GM12864 (cell line): ENCODE data around the gene SDK2.

Source experiments
- DNase-seq: peaks from one replicate; pipeline ENCODE4 v3.0.0-alpha.2; 2011; ENCODE audit warnings: low read depth
- H3K4me3 ChIP-seq: 2 replicates; pipeline ENCODE4 v1.5.1; 2011; ENCODE audit warnings: mild to moderate bottlenecking, low read depth, low read length, control low read depth
- TF ChIP-seq, protein P1 (sequence below): IDR thresholded peaks from 2 replicates; pipeline ENCODE4 v1.5.1; 2011; ENCODE audit warnings: low read depth, mild to moderate bottlenecking, moderate library complexity, low read length, control low read depth, inconsistent platforms; ENCODE audit errors: missing control alignments

Gene SDK2

DNA sequence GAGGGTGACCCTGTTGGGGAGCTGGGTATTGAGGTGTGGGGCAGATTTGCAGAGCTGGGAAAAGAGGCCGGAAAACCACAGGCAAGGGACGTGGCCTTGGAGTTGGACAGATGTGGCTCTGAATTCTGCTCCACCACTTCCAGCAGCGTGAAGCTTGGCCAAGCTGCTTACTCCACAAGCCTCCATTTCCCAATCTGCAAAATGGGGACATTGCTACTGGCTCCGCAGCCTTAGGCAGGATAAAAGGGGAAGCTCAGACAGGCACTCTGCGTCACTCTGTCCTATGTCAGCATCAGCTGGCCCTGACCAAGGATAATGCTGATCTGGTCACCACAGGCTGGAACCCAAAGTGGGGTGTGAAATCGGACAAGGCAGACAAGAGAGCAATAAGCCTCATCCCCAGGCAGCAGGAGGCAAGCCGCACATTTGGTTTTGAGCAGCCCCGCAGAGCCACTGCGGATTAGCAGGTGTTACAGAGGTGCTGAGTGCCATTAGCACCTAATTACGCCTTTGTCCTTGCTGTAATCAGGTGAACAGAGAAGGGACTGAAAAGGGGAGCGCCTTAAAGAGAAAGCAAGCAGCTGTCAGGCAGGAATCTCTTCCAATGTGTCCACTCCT, 54.8 kb downstream of the SDK2 start:
- H3K4me3 ChIP-seq, result no peak overlapping the region
- TF ChIP-seq, protein P1, sequence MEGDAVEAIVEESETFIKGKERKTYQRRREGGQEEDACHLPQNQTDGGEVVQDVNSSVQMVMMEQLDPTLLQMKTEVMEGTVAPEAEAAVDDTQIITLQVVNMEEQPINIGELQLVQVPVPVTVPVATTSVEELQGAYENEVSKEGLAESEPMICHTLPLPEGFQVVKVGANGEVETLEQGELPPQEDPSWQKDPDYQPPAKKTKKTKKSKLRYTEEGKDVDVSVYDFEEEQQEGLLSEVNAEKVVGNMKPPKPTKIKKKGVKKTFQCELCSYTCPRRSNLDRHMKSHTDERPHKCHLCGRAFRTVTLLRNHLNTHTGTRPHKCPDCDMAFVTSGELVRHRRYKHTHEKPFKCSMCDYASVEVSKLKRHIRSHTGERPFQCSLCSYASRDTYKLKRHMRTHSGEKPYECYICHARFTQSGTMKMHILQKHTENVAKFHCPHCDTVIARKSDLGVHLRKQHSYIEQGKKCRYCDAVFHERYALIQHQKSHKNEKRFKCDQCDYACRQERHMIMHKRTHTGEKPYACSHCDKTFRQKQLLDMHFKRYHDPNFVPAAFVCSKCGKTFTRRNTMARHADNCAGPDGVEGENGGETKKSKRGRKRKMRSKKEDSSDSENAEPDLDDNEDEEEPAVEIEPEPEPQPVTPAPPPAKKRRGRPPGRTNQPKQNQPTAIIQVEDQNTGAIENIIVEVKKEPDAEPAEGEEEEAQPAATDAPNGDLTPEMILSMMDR, result no peak
- no peak for DNase-seq

DNA sequence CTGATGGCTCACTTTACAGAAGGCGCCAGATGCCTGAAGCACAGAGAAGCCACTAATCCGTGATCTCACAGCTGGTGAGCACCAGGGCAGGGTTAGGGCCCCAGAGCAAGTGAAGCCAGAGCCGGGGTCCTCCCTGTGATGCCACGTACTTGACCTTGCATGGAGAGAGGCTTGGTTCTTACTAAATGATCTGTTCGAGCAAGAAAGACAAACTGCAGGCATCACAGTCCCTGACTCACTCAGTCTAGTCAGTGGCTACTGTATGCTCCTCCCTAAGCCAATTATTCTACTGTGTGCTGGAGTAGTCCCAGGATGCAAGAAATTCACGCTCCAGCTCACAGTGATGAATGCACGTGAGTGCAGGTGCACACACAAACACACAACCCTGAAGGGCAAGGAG, 55.4 kb downstream of the SDK2 start:
- TF ChIP-seq, protein P1, result no peak
- no peak overlapping the region for H3K4me3 ChIP-seq
- DNase-seq, result no peak

- no peak for DNase-seq
- H3K4me3 ChIP-seq, result no peak overlapping the region
- TF ChIP-seq, protein P1, result no peak
Measured at GRCh38 chr17:73588301-73588846, 55.9 kb downstream of the SDK2 start.

DNA sequence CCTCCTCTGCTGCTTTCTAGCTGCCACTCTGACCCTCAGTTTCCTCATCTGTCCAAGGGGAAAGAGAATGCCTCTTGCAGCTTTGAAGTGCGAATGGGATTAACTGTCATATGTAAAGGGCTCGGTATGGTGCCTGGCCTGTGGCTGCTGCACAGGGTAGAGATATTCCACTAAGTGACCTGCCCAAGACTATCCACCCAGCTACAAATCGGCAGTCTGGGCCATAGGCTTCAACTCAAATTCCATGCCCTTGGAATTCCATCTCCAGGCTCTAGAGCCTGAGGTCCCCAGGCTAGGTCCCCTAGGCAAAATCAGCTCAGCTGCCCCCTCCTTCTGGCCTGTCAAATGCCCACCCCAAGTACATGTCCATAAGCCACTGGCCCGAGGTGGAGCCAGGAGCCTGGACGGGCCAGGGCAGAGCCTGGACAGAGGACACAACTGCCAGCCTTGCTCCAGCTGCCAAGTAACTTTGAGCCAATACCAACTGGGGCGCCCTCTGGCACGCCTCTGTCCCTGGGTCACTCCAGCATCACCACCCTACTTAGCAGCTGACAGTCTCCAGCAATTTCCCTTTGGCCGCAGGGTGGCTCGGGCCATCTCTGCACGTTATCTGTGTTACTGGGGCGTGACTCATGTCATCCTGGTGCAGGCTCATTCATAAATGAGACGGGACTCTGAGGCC, 57.2 kb downstream of the SDK2 start:
- DNase-seq, result no peak
- TF ChIP-seq, protein P1, result no peak
- H3K4me3 ChIP-seq, result no peak overlapping the region

DNA sequence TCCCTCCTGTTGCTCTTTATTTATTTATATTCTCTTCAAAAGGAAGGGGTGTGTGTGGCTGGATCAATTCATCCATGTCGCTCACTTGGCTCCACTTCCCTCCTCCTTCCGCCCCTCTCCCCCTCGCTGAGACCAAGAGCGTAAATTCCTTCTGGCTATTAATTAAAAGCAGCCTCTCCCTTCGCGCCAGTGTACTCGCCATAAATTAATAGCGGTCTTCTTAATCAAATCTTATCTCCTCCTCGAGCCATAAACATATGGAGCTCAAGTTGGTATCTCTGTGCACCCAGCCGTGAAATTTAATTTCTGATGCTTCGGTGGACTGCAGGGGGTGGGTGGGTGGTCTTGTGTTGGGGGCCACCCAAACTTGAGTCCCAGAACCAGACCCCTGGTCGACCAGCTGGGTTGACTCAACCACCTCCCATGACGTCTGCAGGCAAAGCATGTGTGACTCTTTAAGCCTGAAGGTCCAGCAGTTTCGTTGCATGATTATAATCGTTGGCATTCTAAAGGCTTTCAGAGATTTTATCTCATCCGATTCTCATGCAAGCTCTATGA, 57.9 kb downstream of the SDK2 start:
- DNase-seq, result no peak
- TF ChIP-seq, protein P1, result no peak
- H3K4me3 ChIP-seq, result no peak overlapping the region

DNA sequence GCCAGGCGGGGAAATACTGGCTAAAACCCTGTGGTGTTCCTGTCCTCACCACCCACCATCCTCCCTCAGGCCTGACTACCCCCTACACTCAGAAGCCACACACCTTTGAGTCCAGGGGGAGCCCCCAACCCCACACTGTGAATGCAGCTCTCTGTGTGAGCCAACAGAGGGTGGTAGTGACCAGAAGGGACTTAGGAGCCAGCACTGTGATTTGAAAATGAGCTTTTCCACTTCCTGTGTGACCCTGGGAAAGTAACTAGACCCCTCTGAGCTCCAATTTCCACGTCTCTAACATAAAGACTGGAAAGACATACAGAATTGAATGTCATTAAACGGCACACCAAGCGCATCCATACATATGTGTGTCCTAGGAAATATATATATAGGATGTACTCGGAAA, 58.7 kb downstream of the SDK2 start:
- no peak for DNase-seq
- no peak overlapping the region for H3K4me3 ChIP-seq
- TF ChIP-seq, protein P1, result peak; percentile 26
